CD4-positive, alpha-beta T cell treated with Interferon gamma for 1 hour (primary cell): ENCODE results near the gene CCL25.
"Not testable (repeated sequence)": the region's sequence is repeated elsewhere in the genome, so short reads cannot be mapped to it uniquely, and the experiment has no call there.

Experiments
- DNase-seq: peaks from one replicate; pipeline ENCODE4 v3.0.0-alpha.2; 2020

Gene CCL25

DNA sequence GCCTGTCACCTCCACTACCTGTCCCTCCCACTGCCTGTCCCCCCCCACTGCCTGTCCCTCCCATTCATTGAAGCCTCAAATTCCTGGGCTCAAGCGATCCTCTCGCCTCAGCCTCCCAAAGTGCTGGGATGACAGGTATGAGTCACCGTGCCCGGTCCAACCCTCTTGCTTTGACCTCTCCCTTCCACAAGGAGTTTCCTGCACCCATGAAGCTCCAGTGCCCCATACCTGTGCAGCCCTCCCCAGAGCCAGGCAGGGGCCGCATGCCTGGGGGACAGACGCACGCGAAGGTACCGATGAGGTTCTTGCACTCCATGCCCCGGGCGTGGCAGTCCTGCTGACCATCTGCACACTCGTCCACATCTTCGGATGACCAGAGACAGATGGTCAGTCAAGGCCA, 34.3 kb downstream of the CCL25 start:
- DNase-seq = no peak

DNA sequence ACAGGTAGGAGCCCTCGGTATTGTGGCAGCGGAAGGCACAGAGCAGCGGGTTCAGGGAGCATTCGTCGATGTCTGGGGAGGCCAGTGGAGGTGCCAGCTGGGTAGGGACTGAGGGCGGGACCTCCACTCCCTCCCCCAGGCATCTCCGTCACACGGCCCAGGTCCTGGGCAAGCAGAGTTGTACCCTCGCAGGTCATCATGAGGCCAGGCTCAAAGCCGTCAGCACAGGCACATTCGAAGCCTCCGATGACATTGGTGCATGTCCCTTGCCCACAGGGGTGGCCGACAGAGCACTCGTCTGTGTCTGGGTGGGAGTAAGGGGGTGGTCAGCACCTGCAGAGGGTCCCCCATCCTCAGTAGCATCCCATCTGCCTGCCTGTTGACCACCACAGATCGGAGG, 35.3 kb downstream of the CCL25 start:
- DNase-seq = no peak

DNA sequence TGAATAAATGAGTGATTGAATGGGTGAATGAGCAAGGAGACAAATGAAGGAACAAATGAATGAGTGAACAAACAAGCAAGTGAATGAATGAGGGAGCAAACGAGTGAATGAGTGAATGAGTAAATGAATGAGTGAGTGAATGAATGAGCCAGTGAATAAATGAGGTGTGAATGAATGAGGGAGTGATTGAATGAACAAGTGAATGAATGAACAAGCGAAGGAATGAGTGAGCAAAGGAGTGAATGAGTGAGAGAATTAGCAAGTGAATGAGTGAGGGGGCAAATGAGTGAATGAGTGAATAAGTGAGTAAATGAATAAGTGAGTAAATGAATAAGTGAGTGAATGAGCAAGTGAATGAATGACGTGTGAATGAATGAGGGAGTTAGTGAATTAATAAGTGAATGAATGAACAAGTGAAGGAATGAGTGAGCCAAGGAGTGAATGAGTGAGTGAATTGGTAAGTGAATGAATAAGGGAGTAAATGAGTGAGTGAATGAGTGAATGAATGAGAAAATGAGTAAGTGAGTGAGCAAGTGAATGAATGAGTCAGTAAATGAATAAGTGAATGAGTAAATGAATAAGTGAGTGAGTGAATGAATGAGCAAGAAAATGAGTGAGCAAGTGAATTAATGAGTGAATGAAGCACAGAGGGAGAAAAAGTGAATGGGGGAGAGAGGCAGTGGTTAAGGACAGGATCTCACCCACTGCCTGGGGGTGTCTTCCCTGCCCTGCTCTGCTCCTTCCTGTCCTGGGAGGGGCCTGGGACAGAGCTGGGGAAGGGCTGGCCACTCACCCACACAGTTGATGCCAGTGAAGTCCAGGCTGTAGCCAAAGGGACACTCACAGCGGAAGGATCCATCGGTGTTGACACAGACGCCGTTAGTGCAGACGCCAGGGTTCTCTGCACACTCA, 36.4 kb downstream of the CCL25 start:
- DNase-seq = no peak

DNA sequence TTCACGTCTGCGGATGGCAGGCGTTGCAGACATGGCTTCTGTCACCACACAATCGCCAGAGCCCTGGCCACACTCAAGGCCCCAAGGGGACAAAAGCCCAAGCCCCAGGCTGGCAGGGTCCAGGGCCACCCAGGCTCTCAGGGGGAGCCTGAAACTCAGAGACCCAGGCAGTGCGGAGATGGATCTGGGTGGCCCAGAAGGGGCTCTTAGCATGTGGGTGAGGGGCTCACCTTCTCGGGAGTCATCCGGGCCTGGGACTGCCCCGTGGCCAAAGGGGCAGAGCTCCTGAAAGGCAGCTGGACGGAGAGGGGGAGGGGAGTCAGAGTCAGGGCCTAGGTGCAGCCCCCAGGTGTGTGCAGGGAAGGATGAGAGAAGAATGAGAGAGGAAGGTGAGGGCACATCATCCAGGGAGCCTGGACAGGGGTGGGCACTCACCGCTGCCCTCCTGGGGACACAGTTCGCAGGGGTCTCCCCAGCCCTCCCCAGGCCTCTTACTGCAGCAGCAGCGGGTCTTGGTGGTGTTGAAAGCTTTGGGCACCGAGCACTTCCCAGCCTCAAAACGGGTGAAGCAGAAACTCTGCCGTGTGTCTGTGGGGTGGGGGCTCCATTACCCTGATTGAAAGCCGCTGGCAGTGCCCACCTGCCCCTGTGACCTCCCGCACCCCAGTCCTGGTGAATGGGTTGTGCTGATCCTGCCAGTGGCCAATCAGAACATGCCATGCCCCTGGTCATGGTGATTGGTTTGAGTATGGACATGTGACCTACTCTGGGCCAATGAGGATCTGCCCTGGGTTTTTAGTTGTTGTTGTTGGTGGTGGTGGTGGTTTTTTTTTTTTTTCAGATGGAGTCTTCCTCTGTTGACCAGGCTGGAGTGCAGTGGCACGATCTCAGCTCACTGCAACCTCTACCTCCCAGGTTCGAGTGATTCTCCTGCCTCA, 37.4 kb downstream of the CCL25 start:
- DNase-seq = no peak

DNA sequence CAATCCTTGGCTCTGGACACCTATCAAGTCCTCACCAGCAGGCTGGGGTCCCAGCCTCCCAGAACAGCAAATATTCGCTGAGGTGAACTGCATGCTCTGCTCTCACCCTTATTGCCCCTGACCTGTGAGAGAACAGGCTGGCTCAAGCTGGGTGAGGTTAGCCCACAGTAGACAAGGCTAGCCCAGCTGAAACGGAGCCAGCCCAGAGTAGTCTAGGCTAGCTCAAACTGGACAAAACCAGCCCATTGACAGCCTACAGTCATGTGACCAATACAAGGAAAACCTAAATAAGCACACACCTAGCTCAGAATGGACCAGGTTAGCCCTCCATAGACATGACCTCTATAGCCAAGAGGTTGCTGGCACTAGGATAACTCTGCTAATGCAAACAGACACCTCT, 38.4 kb downstream of the CCL25 start:
- no peak for DNase-seq

DNA sequence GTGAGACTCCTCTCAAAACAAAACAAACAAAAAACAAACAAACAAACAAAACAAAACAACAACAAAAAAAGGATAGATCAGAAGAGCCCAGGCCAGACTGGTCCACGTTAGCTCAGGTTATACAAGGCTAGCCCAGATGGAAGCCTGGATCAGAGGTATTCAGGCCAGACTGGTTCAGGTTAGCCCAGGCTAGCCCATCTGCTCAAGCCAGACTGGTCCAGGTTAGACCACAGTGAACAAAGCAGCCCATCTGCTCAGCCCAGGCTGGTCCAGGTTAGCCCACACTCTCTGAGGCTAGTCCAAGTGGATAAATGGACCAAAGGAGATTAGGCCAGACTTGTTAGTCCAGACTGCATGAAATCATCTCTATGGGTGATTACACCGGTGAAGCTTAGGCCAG, 41.2 kb downstream of the CCL25 start:
- no peak for DNase-seq

DNA sequence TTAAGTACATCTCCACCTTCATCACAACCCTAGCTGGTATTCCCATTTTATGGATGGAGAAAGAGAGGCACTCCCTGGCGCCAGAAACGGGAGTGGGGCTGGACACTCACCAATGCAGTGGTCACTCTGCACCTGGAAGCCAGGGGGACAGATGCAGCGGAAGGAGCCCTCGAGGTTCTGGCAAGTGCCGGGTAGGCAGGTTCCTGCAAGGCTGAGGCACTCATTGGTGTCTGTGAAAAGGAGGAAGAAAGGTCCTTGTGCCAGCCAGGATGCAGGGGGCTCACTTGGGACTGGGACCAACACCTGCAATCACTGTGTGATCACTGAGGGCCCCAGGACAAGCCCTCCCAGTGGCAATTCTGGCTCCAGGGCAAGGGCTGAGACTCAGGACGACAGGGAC, 41.8 kb downstream of the CCL25 start:
- DNase-seq = no peak

DNA sequence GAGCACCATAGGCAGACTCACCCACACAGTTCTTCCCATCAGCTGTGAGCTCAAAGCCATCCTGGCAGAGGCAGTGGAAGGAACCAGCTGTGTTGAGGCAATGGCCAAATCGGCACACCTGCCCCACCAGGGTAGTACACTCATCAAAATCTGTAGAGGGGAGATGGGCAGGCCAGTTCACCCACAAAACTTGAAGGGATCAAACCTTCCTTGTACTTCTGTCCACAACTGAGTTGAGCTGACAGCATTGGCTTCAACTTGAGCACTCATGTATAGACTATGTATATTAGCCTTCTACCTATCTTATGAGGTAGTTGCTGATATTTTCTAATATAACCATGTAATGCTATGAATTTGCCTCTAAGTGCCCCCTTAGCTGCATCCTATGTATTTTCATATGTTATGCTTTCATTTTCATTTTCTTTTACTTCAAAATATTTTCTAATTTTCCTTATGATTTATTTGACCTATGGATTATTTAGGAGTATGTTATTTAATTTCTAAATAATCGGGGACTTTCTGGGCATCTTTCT, 42.9 kb downstream of the CCL25 start:
- no peak for DNase-seq

DNA sequence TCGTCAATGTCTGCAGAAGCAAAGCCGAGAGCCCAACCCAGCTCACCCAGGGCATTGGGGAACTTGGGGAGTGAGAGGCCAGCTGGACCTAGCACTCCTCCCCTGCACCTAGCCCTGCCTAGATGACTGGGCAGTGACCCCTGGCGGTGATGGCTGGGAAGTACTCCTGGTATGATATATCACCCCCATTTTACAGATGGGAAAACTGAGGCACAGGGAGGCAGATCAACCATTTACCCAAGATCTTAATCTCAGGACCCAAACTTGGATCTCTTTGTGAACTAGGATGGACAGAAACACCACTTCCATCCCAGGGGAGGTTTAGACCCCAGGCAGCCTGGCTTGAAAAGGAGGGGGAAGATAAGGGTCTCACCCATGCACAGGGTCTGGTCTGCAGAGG, 43.5 kb downstream of the CCL25 start:
- no peak for DNase-seq

DNA sequence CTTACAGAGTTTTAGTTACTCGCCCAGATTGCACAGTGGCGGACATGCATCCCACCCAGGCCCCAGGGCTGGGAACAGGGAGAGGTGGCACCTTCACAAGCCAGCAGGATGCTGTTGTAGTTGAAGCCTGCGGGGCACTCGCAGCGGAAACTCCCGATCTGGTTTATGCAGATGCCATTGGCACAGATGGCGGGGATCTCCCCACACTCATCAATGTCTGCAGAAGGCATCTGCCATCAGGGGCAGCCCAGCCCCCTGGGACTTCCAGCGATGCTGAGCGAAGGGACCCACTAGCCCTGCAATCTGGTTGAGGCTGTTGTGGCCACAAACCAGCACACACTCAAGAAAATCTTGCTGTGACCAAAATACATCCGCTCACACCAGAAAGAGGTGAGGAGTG, 44.6 kb downstream of the CCL25 start:
- DNase-seq = no peak

DNA sequence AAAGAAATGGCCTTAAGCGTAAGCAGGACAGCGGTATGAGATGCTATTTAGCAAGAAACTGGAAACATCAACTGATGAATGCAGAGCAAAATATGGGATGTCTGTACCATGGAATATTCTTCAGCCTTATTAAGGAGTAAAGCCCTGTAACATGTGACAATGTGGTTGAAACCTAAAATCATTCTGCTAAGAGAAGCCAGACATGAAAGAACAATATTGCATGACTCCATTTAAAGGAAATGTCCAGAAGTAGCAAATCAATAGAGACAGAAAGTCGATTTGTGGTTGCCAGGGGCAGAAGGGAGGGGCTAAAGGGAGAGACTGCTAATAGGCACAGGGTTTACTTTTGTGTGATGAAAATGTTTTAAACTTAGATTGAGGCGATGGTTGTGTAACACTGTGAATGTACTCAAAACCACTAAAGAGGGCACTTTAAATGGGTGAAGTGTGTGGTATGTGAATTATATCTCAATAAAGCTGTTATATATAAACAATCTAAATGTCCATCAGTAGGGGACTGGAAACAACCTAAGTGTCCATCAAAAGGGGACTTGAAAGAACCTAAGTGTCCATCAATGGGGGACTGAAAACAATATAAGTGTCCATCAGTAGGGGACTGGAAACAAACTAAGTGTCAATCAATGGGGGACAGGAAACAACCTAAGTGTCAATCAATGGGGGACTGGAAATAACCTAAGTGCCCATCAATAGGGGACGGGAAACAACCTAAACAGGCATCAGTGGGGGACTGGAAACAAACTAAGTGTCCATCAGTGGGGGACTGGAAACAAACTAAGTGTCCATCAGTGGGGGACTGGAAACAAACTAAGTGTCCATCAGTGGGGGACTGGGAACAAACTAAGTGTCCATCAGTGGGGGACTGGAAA, 45.4 kb downstream of the CCL25 start:
- DNase-seq = no peak

DNA sequence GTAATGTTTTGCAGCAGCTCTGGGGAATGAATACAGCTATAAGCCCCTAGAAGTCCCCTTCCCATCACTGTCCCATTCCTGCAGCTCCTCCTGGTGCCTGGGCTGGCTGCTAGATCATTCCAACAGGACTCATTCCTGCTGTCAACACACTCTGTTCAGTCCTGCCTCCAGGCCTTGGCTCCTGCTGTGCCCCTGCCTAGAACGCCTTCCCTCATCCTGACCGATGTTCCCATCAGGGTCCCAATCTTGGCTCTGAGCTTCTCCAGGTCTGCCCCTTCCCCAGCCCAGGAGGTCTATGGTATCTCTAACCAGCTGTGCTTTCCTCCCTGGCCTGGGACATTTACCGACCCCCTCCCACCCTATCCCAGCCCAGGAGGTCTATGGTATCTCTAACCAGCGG, 48.8 kb downstream of the CCL25 start:
- DNase-seq = no peak

DNA sequence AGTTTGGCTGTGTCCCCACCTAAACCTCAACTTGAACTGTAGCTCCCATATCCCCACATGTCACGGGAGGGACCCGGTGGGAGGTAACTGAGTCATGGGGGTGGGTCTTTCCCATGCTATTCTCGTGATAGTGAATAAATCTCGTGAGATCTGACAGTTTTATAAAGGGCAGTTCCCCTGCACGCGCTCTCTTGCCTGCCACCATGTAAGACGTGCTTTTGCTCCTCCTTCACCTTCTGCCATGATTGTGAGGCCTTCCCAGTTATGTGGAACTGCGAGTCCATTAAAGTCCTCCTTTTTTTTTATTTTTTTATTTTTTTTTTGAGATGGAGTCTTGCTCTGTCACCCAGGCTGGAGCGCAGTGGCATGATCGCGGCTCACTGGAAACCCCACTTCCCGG, 49.4 kb downstream of the CCL25 start:
- DNase-seq = not testable (repeated sequence)

DNA sequence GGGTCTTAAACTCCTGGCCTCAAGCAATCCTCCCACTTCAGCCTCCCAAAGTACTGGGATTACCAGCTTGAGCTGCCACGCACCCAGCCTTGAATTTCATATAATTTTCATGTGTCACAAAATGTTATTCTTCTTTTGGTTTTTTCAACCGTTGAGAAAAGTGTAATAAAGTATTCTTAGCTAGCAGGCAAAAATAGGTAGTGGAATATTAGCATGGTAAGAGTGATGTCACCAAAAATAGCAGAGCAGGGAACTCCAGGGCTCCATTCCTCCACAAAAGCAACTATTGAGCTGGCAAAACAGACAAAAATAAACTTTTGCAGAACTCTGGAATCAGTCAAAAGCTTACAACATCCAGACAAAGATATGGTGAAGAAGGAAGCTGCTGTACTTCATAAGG, 52.9 kb downstream of the CCL25 start:
- DNase-seq = no peak

DNA sequence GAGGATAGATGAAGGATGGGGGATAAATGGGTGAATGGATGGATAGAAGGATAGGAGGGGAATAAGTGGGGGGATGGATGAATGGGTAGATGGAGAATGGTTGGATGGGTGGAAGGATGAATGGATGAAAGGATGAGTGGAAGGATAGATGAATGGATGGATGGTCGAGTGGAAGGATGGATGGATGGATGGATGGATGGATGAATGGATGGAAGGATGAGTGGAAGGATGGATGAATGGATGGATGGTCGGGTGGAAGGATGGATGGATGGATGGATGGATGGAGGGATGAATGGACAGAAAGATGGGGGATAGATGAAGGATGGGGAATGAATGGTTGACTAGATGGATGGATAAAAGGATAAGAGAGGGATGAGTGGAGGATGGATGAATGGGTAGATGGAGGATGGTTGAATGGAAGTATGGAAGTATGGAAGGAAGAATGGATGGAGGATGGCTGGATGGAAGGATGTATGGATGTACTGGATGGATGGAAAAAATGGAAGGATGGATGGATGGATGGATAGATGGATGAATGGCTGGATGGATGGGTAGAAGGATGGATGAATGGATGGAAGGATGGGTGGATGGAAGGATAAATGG, 54.8 kb downstream of the CCL25 start:
- DNase-seq = no peak

DNA sequence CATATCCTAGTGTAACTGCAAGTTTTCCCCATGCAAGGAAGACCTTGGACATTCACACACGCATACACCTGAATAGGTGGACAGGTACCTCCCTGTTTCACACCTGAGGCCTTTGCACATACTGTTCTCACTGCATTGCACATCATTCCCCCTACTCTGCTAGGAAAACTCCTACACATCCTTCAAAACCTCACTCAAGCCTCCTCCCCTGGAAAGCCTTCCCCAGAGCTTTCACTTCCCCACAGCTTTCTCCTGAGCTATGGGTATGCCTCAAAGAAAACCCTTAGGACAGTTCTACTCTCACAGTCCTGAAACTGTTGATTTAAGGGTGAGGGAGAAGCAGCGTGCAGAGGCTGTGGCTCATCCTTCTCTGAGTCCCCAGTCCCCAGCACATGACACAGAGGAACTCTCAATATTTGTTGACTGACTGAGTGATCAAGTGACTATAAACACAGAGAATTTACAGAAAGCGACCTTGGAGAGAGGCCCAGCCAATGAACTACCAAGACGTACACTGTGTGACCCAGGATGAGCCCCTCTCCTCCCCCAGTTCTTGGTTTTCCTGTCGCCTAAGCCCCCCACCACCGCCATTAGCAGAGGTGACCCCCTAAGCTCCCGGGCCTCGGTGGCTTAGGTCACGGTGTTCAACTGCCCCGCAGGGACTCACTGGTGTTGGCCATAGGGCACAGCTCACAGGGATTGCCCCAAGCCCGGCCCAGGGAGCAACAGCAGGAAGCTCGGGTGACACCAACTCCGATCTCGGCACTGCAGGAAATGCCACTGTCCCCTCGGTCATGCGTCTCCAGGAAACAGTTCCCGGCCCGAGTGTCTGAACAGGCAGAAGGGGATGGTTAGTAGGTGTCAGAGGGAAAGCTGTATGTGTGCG, 56.2 kb downstream of the CCL25 start:
- DNase-seq = no peak

DNA sequence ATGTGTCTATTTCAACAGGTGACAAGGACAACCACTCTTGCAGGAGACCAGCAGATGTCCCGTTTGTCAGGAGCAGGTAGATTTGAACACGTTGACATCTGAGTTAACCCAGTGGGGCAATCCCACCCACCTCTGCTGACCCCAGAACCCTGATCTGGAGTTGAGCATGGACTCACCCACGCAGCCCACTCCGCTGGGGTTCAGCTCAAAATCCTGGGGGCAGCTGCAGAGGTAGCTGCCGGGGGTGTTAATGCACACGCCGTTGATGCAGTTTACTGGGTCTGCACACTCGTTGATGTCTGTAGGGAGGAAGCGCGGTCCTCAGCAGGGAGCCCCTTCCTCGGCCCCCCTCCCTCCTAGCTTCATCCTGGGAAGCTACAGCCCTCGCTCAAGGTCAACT, 56.9 kb downstream of the CCL25 start:
- DNase-seq = no peak

DNA sequence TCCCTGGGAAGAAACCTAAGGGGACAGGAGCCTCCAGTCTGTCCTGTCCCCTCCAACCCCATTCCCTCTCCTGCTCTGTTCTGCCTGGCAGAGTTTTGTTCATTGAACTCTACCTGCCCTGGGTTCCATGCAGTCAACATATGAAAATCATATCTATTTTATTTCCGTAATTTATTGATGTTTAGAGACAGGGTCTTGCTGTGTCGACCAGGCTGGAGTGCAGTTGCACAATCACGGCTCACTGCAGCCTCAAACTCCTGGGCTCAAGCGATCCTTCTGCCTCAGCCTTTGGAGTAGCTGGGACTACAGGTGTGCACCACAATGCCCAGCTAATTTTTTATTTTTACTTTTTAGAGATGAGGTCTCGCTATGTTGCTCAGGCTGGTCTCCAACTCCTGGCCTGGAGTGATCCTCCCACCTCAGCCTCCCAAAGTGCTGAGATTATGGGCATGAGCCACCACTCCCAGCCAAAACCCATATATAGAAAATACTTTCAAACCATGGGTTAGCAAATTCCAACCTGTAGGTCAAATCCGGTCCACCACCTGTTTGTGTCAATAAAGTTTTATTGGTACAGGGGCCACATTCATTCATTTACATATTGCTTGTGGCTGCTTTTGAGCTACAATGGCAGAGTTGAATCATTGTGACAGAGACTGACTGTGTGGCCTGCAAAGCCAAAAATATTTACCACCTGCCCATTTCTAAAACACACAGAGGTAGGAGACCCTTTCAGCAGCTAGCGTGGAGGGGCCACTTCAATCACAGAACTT, 57.5 kb downstream of the CCL25 start:
- no peak for DNase-seq

DNA sequence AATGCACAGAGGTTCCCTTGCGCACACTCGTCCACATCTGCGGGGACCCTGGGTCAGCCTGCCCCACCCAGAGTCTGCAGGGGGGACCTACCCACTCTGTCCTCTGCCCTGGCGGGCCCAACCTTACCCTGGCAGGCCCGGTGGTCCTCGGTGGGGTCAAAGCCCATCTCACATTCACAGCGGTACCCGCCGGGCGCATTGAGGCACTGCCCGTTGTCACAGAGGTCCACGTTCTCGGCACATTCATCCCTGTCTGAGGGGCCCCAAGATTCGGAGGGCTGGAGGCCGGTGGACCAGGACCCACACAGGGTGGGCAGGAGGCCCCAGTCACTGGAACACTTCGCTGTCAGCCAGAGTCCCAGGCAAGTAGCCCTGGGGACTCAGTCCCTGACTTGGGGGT, 58.4 kb downstream of the CCL25 start:
- DNase-seq = no peak

DNA sequence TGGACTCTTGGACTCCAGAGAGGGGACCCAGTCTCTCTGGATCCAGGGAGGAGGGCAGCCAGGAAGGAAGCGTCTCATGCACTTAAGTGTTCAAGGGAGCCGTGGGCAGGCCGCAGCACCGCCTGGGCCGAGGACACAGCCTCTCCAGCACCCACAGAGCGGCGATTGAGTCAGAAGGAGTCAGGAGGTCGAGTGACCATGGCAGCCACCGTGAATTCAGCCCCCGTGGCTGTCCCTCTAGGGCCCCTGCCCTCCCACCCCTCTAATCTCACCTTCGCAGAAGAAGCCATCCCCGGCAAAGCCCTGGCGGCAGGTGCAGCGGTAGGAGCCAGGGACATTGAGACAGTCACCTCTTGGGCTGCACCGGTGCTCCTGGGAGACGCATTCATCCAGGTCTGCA, 58.8 kb downstream of the CCL25 start:
- DNase-seq = no peak
